K562 (cell line): Measurements from ENCODE around the gene RACK1. TPM values are rescaled to one million over a fixed set of nuclear protein-coding genes. Genes with fewer than 3 reads are reported as not detected.

Experiments
- ARHGAP35 ChIP-seq: fragments of 450-650 bp; IDR thresholded peaks from 2 replicates; pipeline ENCODE4 v1.6.1; 2018; ENCODE audit not compliant: partially characterized antibody
- ARID2 ChIP-seq: fragments of 450-650 bp; IDR thresholded peaks from 2 replicates; pipeline ENCODE4 v1.6.1; 2017; ENCODE audit warnings: antibody characterized with exemption, mild to moderate bottlenecking
- ARID3B ChIP-seq: fragments of 250-450 bp; sonication (Bioruptor Pico); IDR thresholded peaks from 2 replicates; pipeline ENCODE4 v1.4.0; 2020; ENCODE audit warnings: borderline replicate concordance
- BMI1 ChIP-seq: fragments of 150-350 bp; IDR thresholded peaks from 2 replicates; pipeline ENCODE4 v1.6.1; 2014; ENCODE audit warnings: low read length
- CXXC5 ChIP-seq: fragments of 250-450 bp; sonication (Bioruptor Pico); IDR thresholded peaks from 2 replicates; pipeline ENCODE4 v1.8.0; 2022; ENCODE audit warnings: inconsistent platforms, mild to moderate bottlenecking, moderate library complexity
- ELF4 ChIP-seq: fragments of 450-650 bp; formaldehyde crosslinking; IDR thresholded peaks from 2 replicates; pipeline ENCODE4 v1.4.0; 2022; ENCODE audit warnings: missing genetic modification characterization
- ETS2 ChIP-seq: IDR thresholded peaks from 2 replicates; pipeline ENCODE4 v1.6.1; 2016; ENCODE audit warnings: borderline replicate concordance, missing genetic modification characterization, mild to moderate bottlenecking, moderate library complexity, missing compliant biosample characterization; ENCODE audit not compliant: poor library complexity, severe bottlenecking
- KDM1A ChIP-seq, 2 experiments: fragments of 450-650 bp; IDR thresholded peaks; 2 replicates each; pipeline ENCODE4 v1.6.1; 2016; ENCODE audit warnings: mild to moderate bottlenecking in 2 of 2
- MGA ChIP-seq: fragments of 450-650 bp; IDR thresholded peaks from 2 replicates; pipeline ENCODE4 v1.6.1; 2016; ENCODE audit warnings: mild to moderate bottlenecking, moderate library complexity
- MTA1 ChIP-seq: fragments of 450-650 bp; IDR thresholded peaks from 2 replicates; pipeline ENCODE4 v1.6.1; 2017; ENCODE audit warnings: borderline replicate concordance
- NR2C2 ChIP-seq, 2 experiments: fragments of 200-800 bp in 1 of 2; sonication (Bioruptor generic) in 1 of 2; sonication (generic) in 1 of 2; formaldehyde crosslinking in 1 of 2; IDR thresholded peaks; 2 replicates each; pipeline versions ENCODE4 v1.6.1 to v1.8.0; 2016 to 2022; ENCODE audit warnings: mild to moderate bottlenecking in 1 of 2, missing compliant biosample characterization in 1 of 2, missing genetic modification characterization in 1 of 2, missing genetic modification reagents in 1 of 2
- PCBP2 ChIP-seq: fragments of 200-400 bp; formaldehyde crosslinking; IDR thresholded peaks from 2 replicates; pipeline ENCODE4 v1.6.1; 2018; ENCODE audit warnings: low read length, low read depth, mild to moderate bottlenecking, moderate library complexity; ENCODE audit not compliant: poor library complexity, severe bottlenecking
- PRPF4 ChIP-seq: fragments of 200-400 bp; formaldehyde crosslinking; IDR thresholded peaks from one replicate; pipeline ENCODE4 v1.6.1; 2017; ENCODE audit warnings: low read length, low read depth, mild to moderate bottlenecking; ENCODE audit not compliant: insufficient read depth, poor library complexity, severe bottlenecking
- polyA plus RNA-seq, 8 experiments: library from polyadenylated mRNA; depleted of rRNA in 4 of 8; stranded (reverse) in 5 of 8; unstranded in 3 of 8; fragments of >200 nt; fragmentation: Nextera tagmentation in 2 of 8; fragmentation: Illumina TruSeq in 1 of 8; extraction: Ambion mirVana in 2 of 8; extraction: Trizol in 1 of 8; gene quantifications; 2 replicates each; pipeline versions ENCODE4 v1.2.1 to v1.2.3, GENCODE V29; 2011 to 2014; ENCODE audit warnings: inconsistent platforms in 1 of 8, missing spikeins in 1 of 8
- total RNA-seq, 7 experiments: library from RNA; depleted of rRNA in 6 of 7; stranded (reverse); fragments of >200 nt in 6 of 7; fragmentation: Illumina TruSeq in 2 of 7; extraction: Trizol in 2 of 7; gene quantifications; 2 replicates each; pipeline versions ENCODE4 v1.2.1 to v1.2.3, GENCODE V29; 2011 to 2021; ENCODE audit warnings: low replicate concordance in 1 of 7

RACK1 gene
- total and polyA plus RNA-seq, 9 of the 15 experiments (the other 6 are each of a cell fraction or from before 2014, with no cell fraction given), result 2,303 to 5,311 (median 3,833) TPM

- TF ChIP-seq MGA (peak; percentile 70), ARHGAP35 (no peak), PCBP2 (no peak), ARID3B (CRISPR knock-in tag) (no peak), ARID2 (no peak), ETS2 (tag) (no peak), NR2C2 (CRISPR knock-in tag; IDR thresholded peaks at IDR 0.05) (no peak), NR2C2 (tag; IDR thresholded peaks at IDR 0.05) (no peak), BMI1 (no peak), CXXC5 (CRISPR knock-in tag) (peak; percentile 71), PRPF4 (no peak), KDM1A (IDR thresholded peaks at IDR 0.05) (no peak), MTA1 (no peak), ELF4 (no peak)
Measured at GRCh38 chr5:181204113-181204825, 39.4 kb downstream of the RACK1 start (continued).
